ENCODE results near the gene DNAL1.

The DNAL1 gene

GRCh38 chr14:73745571-73746519, 101.1 kb downstream of the DNAL1 start:
- DNase-seq: peak; percentile 19

GRCh38 chr14:73746520-73747378, 102.0 kb downstream of the DNAL1 start:
- peak; percentile 27 for DNase-seq

- no peak for DNase-seq
Observed at GRCh38 chr14:73747379-73748211, 102.8 kb downstream of the DNAL1 start.

- no peak for DNase-seq
Observed at GRCh38 chr14:73748858-73749357, 104.1 kb downstream of the DNAL1 start.

GRCh38 chr14:73749706-73750530, 105.1 kb downstream of the DNAL1 start:
- no peak for DNase-seq

- no peak for DNase-seq
Observed at GRCh38 chr14:73750531-73750901, 105.7 kb downstream of the DNAL1 start.

GRCh38 chr14:73751157-73751691, 106.4 kb downstream of the DNAL1 start:
- DNase-seq: no peak

GRCh38 chr14:73752297-73752992, 107.7 kb downstream of the DNAL1 start:
- peak; percentile 86 for DNase-seq

All from right hindlimb (tissue), 1 donor.